NOMO-1 treated with DMSO at 0.1 percent for 48 hours (cell line): Measurements from ENCODE around the gene CLEC20A.
A peak's percentile ranks its signal among the peaks of the same experiment; 100 is the strongest.

Source experiments
- DNase-seq: peaks from one replicate; lab custom pipeline; 2025; ENCODE audit not compliant: unreplicated experiment; lab: John Stamatoyannopoulos, UW

The CLEC20A gene

GRCh38 chr1:178496410-178497135 lies at the start of gene CLEC20A:
TSS of gene CLEC20A (minus strand) at chr1:178496964. CDS start at chr1:178496939, 25 bp downstream.
- DNase-seq: no peak

GRCh38 chr1:178544531-178544930 lies 47.8 kb upstream of the CLEC20A start:
- no peak for DNase-seq

DNA sequence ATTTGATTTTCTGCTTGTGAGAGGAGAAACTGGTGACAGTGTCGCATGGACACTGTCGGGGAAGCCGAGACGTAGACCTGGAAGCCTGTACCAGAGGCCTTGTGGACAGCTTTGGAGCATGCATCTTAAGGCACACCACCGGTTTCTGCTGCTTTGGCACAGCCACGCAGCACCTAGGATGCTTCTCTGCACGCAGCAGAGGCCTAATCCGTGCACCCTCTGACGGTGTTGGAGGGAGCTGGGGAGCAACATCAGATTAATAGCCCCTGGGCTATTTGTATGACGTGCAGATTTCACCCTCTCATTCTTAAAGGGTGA lies 46.5 kb upstream of the CLEC20A start:
- peak; percentile 56 for DNase-seq

DNA sequence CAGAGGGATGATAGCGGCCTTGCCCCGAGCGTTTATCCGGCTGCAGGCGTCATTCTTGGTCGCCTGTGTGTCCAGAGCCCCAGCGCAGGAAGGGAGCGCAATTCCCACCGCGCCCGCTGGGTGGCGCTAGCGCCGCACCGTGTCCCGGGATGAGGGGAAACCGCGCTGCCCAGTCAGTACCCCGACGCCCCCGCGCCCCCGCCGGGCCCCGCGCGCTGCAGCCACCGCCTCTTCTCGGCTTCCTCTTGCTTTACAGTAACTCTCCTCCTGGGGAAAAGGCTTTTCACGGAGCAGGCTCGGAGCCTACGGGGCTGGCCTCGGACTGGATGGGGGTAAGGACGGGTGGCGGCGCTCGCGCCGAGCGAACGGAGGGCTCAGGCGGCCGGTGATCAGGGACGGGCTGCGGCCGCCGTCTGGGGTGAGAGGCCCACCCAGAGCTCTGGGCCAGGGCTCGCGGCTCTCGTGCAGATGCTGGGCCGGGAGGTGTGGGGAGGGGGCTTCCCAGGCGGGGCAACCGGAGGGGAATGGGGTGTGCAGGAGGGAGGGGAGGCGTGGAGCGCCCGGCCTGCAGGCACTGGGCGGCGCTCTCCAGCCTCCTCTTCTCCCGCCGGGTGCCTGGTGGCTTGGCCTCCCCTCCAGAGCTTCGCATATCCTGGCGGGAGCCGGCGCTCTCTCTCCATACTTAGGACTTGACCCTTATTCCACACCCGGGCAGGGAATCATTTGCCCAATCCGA lies 46.0 kb upstream of the CLEC20A start:
- DNase-seq: peak; percentile 73

DNA sequence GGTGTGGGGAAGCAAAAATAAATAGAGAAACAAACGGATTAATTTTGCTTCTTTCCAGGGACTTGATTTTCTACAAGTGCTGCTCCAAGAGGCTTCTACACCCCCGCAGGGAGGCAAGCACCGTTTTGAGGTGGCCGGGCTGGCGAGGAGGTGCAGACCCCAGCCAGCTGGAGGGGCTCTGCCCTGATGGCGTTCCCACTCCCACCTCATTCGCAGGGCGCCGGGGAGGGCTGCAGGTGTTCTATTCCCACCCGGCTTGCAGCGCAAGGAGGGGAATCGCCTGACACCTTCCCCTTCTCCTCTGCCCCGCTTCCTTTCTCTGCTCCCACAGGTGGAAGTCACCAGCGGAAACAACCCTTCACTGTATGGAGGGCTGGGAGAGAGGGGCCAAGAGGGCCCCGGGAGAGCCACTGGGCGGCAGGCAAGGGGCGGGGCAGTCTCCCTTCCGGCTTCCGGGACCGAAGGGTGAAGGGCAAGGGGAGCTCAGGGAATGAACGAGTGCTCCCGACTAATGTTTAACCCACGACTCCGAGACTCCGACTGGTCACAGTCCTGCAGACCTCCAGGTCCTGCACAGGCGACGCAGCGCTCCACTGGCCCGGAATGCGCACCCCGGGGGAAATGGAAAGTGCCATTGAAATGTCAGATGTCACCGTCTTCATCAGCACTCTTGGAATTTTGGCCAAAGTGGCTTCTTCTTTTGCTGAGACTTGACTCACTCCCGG lies 45.2 kb upstream of the CLEC20A start:
- DNase-seq: peak; percentile 32

GRCh38 chr1:178541379-178541778 lies 44.6 kb upstream of the CLEC20A start:
- DNase-seq: no peak

- no peak for DNase-seq
Measured at GRCh38 chr1:178540646-178541045, 43.9 kb upstream of the CLEC20A start.

DNA sequence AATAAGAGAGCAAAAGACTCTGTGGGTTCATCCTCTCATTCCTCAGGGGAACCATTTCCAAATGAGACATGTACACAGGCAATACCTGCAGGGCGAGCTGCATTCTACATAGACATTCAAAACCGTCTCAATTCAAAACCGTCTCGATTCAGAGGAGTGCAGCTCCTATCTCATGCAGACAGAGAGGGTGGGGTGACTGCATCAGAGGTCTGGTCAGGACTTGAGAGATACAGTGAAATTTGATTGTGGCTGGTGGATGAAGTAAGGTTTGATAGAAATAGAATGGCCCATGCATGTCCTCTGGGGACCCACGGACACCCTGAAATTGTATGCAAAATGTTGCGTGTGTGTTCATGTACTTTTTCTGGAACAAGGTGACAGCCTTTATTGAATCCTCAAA lies 43.4 kb upstream of the CLEC20A start:
- no peak for DNase-seq

- DNase-seq: no peak
Measured at GRCh38 chr1:178539291-178539690, 42.5 kb upstream of the CLEC20A start.

- DNase-seq: no peak
Measured at GRCh38 chr1:178538192-178538916, 41.6 kb upstream of the CLEC20A start.

DNA sequence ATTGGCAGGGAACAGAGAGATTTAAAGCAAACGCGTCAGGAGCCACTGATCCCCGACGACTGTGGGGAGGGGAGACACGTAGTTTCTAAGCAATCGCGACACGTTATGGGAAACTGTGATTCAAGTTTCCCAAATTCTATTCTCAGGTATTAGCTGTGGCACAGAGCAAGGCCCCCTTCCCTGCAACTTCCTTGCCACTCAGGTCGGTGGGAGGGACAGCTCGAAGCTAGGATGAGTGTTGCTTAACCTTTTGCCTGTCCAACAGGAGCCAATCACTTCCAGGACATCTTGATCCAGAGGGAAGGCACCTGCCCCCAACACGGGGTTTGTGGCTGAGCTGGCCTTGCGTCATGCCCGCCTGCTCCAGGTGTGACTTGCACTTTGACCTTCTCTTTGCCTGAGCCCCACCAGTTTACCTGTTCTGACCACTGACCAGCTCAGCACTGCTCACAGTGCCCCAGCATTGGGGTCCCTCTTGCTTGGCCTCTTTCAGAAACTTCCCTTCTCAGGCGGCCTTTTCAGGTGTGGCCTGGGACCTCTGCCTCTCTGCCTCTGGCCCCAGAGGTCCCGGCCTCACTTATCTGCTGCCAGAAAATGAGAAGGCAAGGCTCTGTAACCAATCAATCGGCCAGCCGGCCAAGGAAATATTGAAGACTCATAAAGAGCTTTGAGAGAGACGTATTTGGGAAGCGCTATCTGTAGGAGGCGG lies 40.8 kb upstream of the CLEC20A start:
- no peak for DNase-seq

DNA sequence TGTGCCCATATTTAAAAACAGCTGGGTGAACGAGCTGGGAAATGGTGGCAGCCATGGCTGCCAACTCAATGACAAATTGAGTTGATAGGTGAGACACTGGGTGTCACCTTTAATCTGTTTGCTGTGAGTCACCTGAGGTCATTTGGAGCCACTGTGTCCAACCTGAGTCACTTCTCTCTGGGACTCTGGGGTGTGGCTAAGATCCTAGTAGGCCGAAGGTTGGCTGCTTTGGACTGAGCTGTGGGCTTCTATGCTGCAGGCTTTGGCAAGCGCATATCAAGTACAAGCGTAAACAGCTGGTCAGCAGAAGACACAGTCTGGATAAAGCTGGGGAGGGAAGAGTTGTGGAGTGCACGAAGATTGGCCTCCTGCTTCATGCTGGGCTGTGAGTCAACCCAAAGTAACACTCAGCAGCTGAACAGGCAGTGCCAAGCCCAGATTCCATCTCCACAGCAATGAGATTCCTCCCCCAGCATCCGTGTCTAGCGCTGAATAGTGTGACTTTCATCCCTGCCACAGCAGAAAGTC lies 40.1 kb upstream of the CLEC20A start:
- DNase-seq: no peak

DNA sequence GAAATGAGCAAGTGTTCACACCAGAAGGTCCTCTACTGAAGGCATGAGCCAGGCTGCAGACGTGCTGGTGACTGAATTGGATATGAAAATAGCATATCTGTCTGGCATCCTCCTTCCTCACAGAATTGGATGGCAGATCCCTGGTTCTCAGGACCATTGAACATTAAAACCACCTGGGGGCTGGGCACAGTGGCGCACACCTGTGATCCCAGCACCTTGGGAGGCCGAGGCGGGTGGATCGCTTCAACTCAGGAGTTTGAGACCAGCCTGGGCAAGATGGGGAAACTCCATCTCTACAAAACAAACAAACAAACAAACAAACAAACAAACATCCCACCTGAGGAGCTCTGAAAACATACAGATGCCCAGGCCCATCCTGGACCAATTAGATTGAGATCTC lies 39.6 kb upstream of the CLEC20A start:
- DNase-seq: no peak

DNA sequence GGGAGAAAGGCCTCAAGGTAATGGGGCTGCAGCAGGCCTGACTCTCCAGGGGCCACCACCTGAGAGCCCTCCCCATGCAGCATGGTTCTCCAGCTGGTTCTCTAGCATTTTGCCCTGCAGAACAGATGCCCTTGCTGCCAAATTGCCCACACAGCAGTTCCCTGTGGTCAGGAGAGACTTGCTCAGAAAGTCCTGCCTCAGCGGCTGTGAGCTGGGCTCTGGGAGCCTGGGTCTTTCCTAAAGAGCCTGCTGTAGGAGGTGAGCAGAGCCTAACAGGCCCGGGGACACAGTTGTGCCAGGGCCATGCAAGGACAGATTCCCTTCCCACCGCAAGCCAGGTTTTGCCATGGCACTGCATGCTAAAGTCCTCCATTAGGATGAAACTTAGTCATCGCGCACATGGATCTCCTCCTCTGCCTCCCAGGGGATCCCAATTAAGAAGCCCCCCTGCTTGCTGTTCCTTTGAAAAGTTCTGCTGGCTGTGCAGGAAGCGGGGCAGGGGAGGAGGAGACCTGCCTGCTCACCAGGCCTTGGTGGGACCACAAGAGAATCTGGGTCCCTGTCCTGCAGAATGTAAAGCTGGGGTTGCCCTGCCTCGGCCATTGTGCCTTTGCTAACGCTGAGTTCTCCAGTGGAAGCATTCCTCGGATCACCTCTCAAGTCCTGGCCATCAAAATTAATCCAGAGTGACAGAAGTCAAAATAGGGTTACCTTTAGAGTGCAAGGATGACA lies 37.5 kb upstream of the CLEC20A start:
- DNase-seq: no peak

GRCh38 chr1:178533121-178533946 lies 36.6 kb upstream of the CLEC20A start:
- DNase-seq: no peak

DNA sequence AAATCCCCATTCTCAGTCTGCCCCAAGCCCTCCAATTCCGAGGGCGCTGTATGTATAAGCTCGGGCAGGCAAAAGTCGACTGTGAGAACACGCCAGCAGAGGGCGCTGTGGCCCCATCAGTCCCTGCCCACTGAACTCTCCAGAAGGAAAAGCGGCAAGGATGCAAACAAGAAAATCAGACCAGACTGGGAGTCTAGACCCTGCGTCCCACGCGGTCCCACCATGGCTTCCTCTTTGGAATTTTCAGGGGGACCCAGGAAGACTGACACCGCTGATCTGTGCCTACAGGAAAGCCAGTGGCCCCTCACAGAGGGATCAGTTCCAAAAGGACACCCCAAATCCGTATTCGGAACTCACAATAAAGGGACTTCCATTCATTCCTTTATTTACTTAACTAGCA lies 35.6 kb upstream of the CLEC20A start:
- DNase-seq: peak; percentile 69

- DNase-seq: no peak
Measured at GRCh38 chr1:178531887-178532286, 35.1 kb upstream of the CLEC20A start.

- DNase-seq: no peak
Measured at GRCh38 chr1:178530502-178530901, 33.7 kb upstream of the CLEC20A start.

DNA sequence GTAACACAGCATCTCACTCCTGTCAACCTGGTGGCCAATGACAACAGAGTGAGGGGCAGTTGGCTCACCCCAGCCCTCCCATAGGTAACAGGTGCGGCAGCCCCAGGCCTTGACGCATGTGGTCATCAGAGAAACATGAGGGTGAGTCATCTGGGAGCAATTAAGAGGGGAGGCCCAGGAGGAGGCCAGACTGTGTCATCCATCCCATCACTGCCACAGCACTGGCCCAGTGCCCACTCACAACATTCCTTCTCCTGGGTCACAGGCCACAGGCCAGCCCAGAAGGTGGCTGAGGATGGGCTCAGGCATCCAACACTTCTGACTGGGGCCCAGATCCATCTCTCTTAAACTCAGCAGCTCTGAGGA lies 33.3 kb upstream of the CLEC20A start:
- DNase-seq: no peak
